Measurements from ENCODE around the gene WWC2.
"Not testable (repeated sequence)": the region's sequence is repeated elsewhere in the genome, so short reads cannot be mapped to it uniquely, and the experiment has no call there.

Gene WWC2

GRCh38 chr4:183144787-183145186 lies 45.7 kb downstream of the WWC2 start:
- no peak for DNase-seq

GRCh38 chr4:183145773-183146172 lies 46.7 kb downstream of the WWC2 start:
- DNase-seq: no peak

GRCh38 chr4:183146478-183146877 lies 47.4 kb downstream of the WWC2 start:
- no peak for DNase-seq

- no peak for DNase-seq
Observed at GRCh38 chr4:183147196-183147595, 48.1 kb downstream of the WWC2 start.

- no peak for DNase-seq
Observed at GRCh38 chr4:183147983-183148382, 48.9 kb downstream of the WWC2 start.

GRCh38 chr4:183149616-183150539 lies 50.8 kb downstream of the WWC2 start:
- no peak for DNase-seq

- not testable (repeated sequence) for DNase-seq
Observed at GRCh38 chr4:183150664-183151063, 51.6 kb downstream of the WWC2 start.

GRCh38 chr4:183152232-183152631 lies 53.2 kb downstream of the WWC2 start:
- not testable (repeated sequence) for DNase-seq

GRCh38 chr4:183153190-183153916 lies 54.3 kb downstream of the WWC2 start:
- no peak for DNase-seq

GRCh38 chr4:183154701-183155391 lies 55.8 kb downstream of the WWC2 start:
- no peak for DNase-seq

- no peak for DNase-seq
Observed at GRCh38 chr4:183155450-183156184, 56.6 kb downstream of the WWC2 start.

- DNase-seq: no peak
Observed at GRCh38 chr4:183157215-183157614, 58.2 kb downstream of the WWC2 start.

- DNase-seq: no peak
Observed at GRCh38 chr4:183158062-183158461, 59.0 kb downstream of the WWC2 start.

GRCh38 chr4:183161630-183162029 lies 62.6 kb downstream of the WWC2 start:
- DNase-seq: no peak

GRCh38 chr4:183163135-183163534 lies 64.1 kb downstream of the WWC2 start:
- DNase-seq: no peak

- no peak for DNase-seq
Observed at GRCh38 chr4:183164963-183165362, 65.9 kb downstream of the WWC2 start.

GRCh38 chr4:183165376-183165775 lies 66.3 kb downstream of the WWC2 start:
- no peak for DNase-seq

- no peak for DNase-seq
Observed at GRCh38 chr4:183170894-183171293, 71.8 kb downstream of the WWC2 start.

GRCh38 chr4:183171484-183172267 lies 72.6 kb downstream of the WWC2 start:
- no peak for DNase-seq

- DNase-seq: no peak
Observed at GRCh38 chr4:183172881-183173280, 73.8 kb downstream of the WWC2 start.

GRCh38 chr4:183173580-183174526 lies 74.8 kb downstream of the WWC2 start:
- no peak for DNase-seq
